ENCODE data around the gene CTRL.

CTRL gene

GRCh38 chr16:67963662-67964321 is 32.1 kb upstream of the CTRL start:
- Histone ChIP-seq H3K27ac (no peak overlapping the region), H3K4me3 (ENCODE audit: low read depth, low read length) (no peak overlapping the region), H3K9me3 (ENCODE audit: severe bottlenecking) (no peaks in the 10 kb centered on the region), H3K27me3 (ENCODE audit: insufficient read depth, low read depth, severe bottlenecking) (no peaks in the 10 kb centered on the region), H3K36me3 (peaks cover 4% of the 10 kb centered on the region)
- no peak for DNase-seq
- TF ChIP-seq CTCF (IDR thresholded peaks at IDR 0.05; ENCODE audit: low read depth, low read length), result no peak

- H3K27ac ChIP-seq, result no peak overlapping the region
- no peak for DNase-seq
- TF ChIP-seq CTCF (IDR thresholded peaks at IDR 0.05; ENCODE audit: low read depth, low read length), result no peak
- H3K9me3 ChIP-seq (ENCODE audit: severe bottlenecking), result no peaks in the 10 kb centered on the region
- H3K36me3 ChIP-seq, result peaks cover 4% of the 10 kb centered on the region
- no peaks in the 10 kb centered on the region for H3K27me3 ChIP-seq (ENCODE audit: insufficient read depth, low read depth, severe bottlenecking)
- no peak overlapping the region for H3K4me3 ChIP-seq (ENCODE audit: low read depth, low read length)
Observed at GRCh38 chr16:67963292-67963661, 31.6 kb upstream of the CTRL start.

GRCh38 chr16:67962135-67962534 is 30.5 kb upstream of the CTRL start:
- DNase-seq, result no peak
- H3K27ac ChIP-seq, result no peak overlapping the region
- no peaks in the 10 kb centered on the region for H3K9me3 ChIP-seq (ENCODE audit: severe bottlenecking)
- TF ChIP-seq CTCF (IDR thresholded peaks at IDR 0.05; ENCODE audit: low read depth, low read length), result no peak
- H3K4me3 ChIP-seq (ENCODE audit: low read depth, low read length), result no peak overlapping the region
- H3K27me3 ChIP-seq (ENCODE audit: insufficient read depth, low read depth, severe bottlenecking), result no peaks in the 10 kb centered on the region
- peaks cover 4% of the 10 kb centered on the region for H3K36me3 ChIP-seq

- H3K4me3 ChIP-seq (ENCODE audit: low read depth, low read length), result no peak overlapping the region
- peaks cover 4% of the 10 kb centered on the region for H3K36me3 ChIP-seq
- no peaks in the 10 kb centered on the region for H3K27me3 ChIP-seq (ENCODE audit: insufficient read depth, low read depth, severe bottlenecking)
- TF ChIP-seq CTCF (IDR thresholded peaks at IDR 0.05; ENCODE audit: low read depth, low read length), result no peak
- no peak overlapping the region for H3K27ac ChIP-seq
- DNase-seq, result no peak
- no peaks in the 10 kb centered on the region for H3K9me3 ChIP-seq (ENCODE audit: severe bottlenecking)
Observed at GRCh38 chr16:67961551-67961957, 29.9 kb upstream of the CTRL start.

DNA sequence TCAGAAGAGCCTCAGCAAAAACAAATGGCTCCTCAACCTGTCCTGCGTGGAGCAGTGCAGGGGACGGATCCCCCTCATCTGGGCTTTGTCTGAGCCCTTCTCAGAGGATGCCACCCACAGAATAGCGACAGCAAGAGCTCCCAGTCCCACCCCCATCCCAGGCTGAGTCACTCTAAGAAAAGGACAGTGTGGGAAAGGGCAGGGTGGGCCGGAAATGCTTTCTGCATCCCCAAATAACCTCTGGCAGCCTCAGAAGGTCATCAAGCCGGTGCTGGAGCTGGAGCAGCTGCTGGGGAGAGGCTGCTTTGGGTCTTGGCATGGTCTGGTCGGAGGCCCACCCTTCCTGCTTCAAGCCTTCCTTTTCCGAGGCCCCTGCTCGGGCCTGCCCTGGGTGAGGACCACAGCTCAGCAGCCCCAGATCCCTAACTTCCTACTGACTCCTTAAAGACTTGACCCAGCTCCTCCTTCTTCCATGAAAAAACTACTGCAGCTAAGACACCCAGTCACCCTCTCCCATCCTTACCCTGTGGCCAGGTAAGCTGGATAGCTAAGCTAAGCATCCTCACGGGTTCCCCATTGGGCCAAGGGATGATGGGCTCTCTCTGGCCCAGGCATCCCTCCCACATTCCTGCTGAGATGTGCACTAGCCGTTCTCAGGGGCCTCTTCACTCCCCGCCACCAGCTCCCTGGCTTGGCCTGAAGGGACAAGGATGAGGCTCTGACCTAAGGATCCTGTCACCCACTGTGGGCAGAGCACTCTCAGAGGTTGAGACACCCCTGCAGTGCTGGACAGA is 28.1 kb upstream of the CTRL start:
- no peak for DNase-seq
- Histone ChIP-seq H3K27ac (no peak overlapping the region), H3K27me3 (ENCODE audit: insufficient read depth, low read depth, severe bottlenecking) (no peaks in the 10 kb centered on the region), H3K36me3 (peaks cover 4% of the 10 kb centered on the region; the same call in 1 of the 2 replicates), H3K9me3 (ENCODE audit: severe bottlenecking) (no peaks in the 10 kb centered on the region), H3K4me3 (ENCODE audit: low read depth, low read length) (no peak overlapping the region)
- no peak for TF ChIP-seq CTCF (IDR thresholded peaks at IDR 0.05; ENCODE audit: low read depth, low read length)

Measured in WERI-Rb-1 (cell line).